ENCODE data around the gene COL3A1.

GRCh38 chr2:188979187-188980114 is 5.3 kb downstream of the COL3A1 start:
- no peak for TF ChIP-seq CTCF (IDR thresholded peaks at IDR 0.05; ENCODE audit: extremely low read depth in 1 of 2, insufficient read depth in 1 of 2, low read depth in 1 of 2, low read length in 2 of 2)
- TF ChIP-seq POLR2AphosphoS5 (IDR thresholded peaks at IDR 0.05; ENCODE audit: insufficient read depth, low read depth, low read length) = no peak
- TF ChIP-seq EZH2 (IDR thresholded peaks at IDR 0.05; ENCODE audit: borderline replicate concordance, low read depth, low read length, severe bottlenecking) = no peak
- no peak for TF ChIP-seq POLR2A (IDR thresholded peaks at IDR 0.05; ENCODE audit: low read depth, low read length)

All from endothelial cell of umbilical vein (primary cell).